Activated naive CD8-positive, alpha-beta T cell treated with anti-CD3 and anti-CD28 coated beads for 36 hours (primary cell): ENCODE data around the gene ATP6V1C2. TPM values are rescaled to one million over a fixed set of nuclear protein-coding genes. Genes with fewer than 3 reads are reported as not detected.

Experiments used
- DNase-seq: peaks from one replicate; pipeline ENCODE4 v3.0.0; 2021
- H3K27ac Mint-ChIP-seq: one replicate; pipeline ENCODE4 v1.8.0; 2022; ENCODE audit warnings: mild to moderate bottlenecking, moderate library complexity, mixed read lengths
- H3K27me3 Mint-ChIP-seq: one replicate; pipeline ENCODE4 v1.8.0; 2022; ENCODE audit warnings: mild to moderate bottlenecking, mixed read lengths
- H3K36me3 Mint-ChIP-seq: one replicate; pipeline ENCODE4 v1.8.0; 2021; ENCODE audit warnings: mild to moderate bottlenecking, mixed read lengths
- H3K4me1 Mint-ChIP-seq: one replicate; pipeline ENCODE4 v1.8.0; 2021; ENCODE audit warnings: mixed read lengths
- H3K4me3 Mint-ChIP-seq: one replicate; pipeline ENCODE4 v1.8.0; 2022; ENCODE audit warnings: mild to moderate bottlenecking, moderate library complexity, mixed read lengths
- H3K9me3 Mint-ChIP-seq: one replicate; pipeline ENCODE4 v1.8.0; 2022; ENCODE audit warnings: mixed read lengths
- total RNA-seq, 2 experiments: library from RNA; stranded (reverse); gene quantifications; one replicate each; pipeline ENCODE4 v1.2.3, GENCODE V29; 2021

Gene ATP6V1C2
- total RNA-seq, 2 experiments from 2014 or later: not detected

GRCh38 chr2:10781746-10782145 is 60.3 kb downstream of the ATP6V1C2 start:
- no peaks in the 10 kb centered on the region for H3K9me3 Mint-ChIP-seq
- no peak overlapping the region for H3K4me3 Mint-ChIP-seq
- no peaks in the 10 kb centered on the region for H3K27me3 Mint-ChIP-seq
- H3K36me3 Mint-ChIP-seq: peaks cover 36% of the 10 kb centered on the region
- H3K27ac Mint-ChIP-seq: no peak overlapping the region
- DNase-seq: no peak
- no peaks in the 10 kb centered on the region for H3K4me1 Mint-ChIP-seq

- Mint-ChIP-seq H3K27ac (no peak overlapping the region), H3K4me3 (no peak overlapping the region), H3K4me1 (no peaks in the 10 kb centered on the region), H3K36me3 (peaks cover 46% of the 10 kb centered on the region), H3K27me3 (no peaks in the 10 kb centered on the region), H3K9me3 (no peaks in the 10 kb centered on the region)
- no peak for DNase-seq
Observed at GRCh38 chr2:10783421-10783820, 62.0 kb downstream of the ATP6V1C2 start.

GRCh38 chr2:10784719-10785118 is 63.3 kb downstream of the ATP6V1C2 start:
- Mint-ChIP-seq H3K36me3 (peaks cover 52% of the 10 kb centered on the region), H3K27me3 (no peaks in the 10 kb centered on the region), H3K27ac (no peak overlapping the region), H3K9me3 (no peaks in the 10 kb centered on the region), H3K4me3 (no peak overlapping the region), H3K4me1 (no peaks in the 10 kb centered on the region)
- DNase-seq: no peak

- peaks cover 2% of the 10 kb centered on the region for H3K4me1 Mint-ChIP-seq
- no peak overlapping the region for H3K27ac Mint-ChIP-seq
- no peaks in the 10 kb centered on the region for H3K27me3 Mint-ChIP-seq
- no peak overlapping the region for H3K4me3 Mint-ChIP-seq
- no peaks in the 10 kb centered on the region for H3K9me3 Mint-ChIP-seq
- DNase-seq: no peak
- peaks cover 48% of the 10 kb centered on the region for H3K36me3 Mint-ChIP-seq
Observed at GRCh38 chr2:10785260-10785659, 63.8 kb downstream of the ATP6V1C2 start.

- H3K4me3 Mint-ChIP-seq: no peak overlapping the region
- no peak overlapping the region for H3K27ac Mint-ChIP-seq
- no peak for DNase-seq
- peaks cover 8% of the 10 kb centered on the region for H3K4me1 Mint-ChIP-seq
- no peaks in the 10 kb centered on the region for H3K27me3 Mint-ChIP-seq
- no peaks in the 10 kb centered on the region for H3K9me3 Mint-ChIP-seq
- peaks cover 53% of the 10 kb centered on the region for H3K36me3 Mint-ChIP-seq
Observed at GRCh38 chr2:10786240-10786982, 65.0 kb downstream of the ATP6V1C2 start.

- Mint-ChIP-seq H3K4me1 (peaks cover 15% of the 10 kb centered on the region), H3K4me3 (no peak overlapping the region), H3K9me3 (no peaks in the 10 kb centered on the region), H3K27me3 (no peaks in the 10 kb centered on the region), H3K36me3 (peaks cover 56% of the 10 kb centered on the region), H3K27ac (peak overlapping the region; percentile 8)
- DNase-seq: no peak
Observed at GRCh38 chr2:10787176-10787968, 65.9 kb downstream of the ATP6V1C2 start.

- H3K27ac Mint-ChIP-seq: no peak overlapping the region
- no peaks in the 10 kb centered on the region for H3K9me3 Mint-ChIP-seq
- H3K4me1 Mint-ChIP-seq: peaks cover 15% of the 10 kb centered on the region
Observed at GRCh38 chr2:10788855-10789254, 67.4 kb downstream of the ATP6V1C2 start.

GRCh38 chr2:10790228-10790973 is 69.0 kb downstream of the ATP6V1C2 start:
- Mint-ChIP-seq H3K27ac (no peak overlapping the region), H3K4me3 (no peak overlapping the region), H3K9me3 (no peaks in the 10 kb centered on the region), H3K36me3 (peaks cover 45% of the 10 kb centered on the region), H3K27me3 (no peaks in the 10 kb centered on the region), H3K4me1 (peaks cover 15% of the 10 kb centered on the region)
- no peak for DNase-seq

More at GRCh38 chr2:10788855-10789254, 67.4 kb downstream of the ATP6V1C2 start:
- no peak for DNase-seq
- Mint-ChIP-seq H3K27me3 (no peaks in the 10 kb centered on the region), H3K36me3 (peaks cover 55% of the 10 kb centered on the region), H3K4me3 (no peak overlapping the region)

- no peaks in the 10 kb centered on the region for H3K9me3 Mint-ChIP-seq
- H3K4me1 Mint-ChIP-seq: peaks cover 15% of the 10 kb centered on the region
- no peak overlapping the region for H3K27ac Mint-ChIP-seq
- H3K4me3 Mint-ChIP-seq: no peak overlapping the region
- no peaks in the 10 kb centered on the region for H3K27me3 Mint-ChIP-seq
- no peak for DNase-seq
- H3K36me3 Mint-ChIP-seq: peaks cover 41% of the 10 kb centered on the region
Observed at GRCh38 chr2:10792001-10792634, 70.7 kb downstream of the ATP6V1C2 start.

- Mint-ChIP-seq H3K9me3 (no peaks in the 10 kb centered on the region), H3K27ac (no peak overlapping the region), H3K36me3 (peaks cover 37% of the 10 kb centered on the region), H3K27me3 (no peaks in the 10 kb centered on the region), H3K4me3 (no peak overlapping the region), H3K4me1 (peaks cover 15% of the 10 kb centered on the region)
- DNase-seq: no peak
Observed at GRCh38 chr2:10792660-10793400, 71.4 kb downstream of the ATP6V1C2 start.

GRCh38 chr2:10793816-10794215 is 72.4 kb downstream of the ATP6V1C2 start:
- H3K4me1 Mint-ChIP-seq: peaks cover 15% of the 10 kb centered on the region
- no peak overlapping the region for H3K27ac Mint-ChIP-seq

GRCh38 chr2:10794876-10795275 is 73.4 kb downstream of the ATP6V1C2 start:
- H3K27me3 Mint-ChIP-seq: no peaks in the 10 kb centered on the region
- DNase-seq: no peak
- H3K4me1 Mint-ChIP-seq: peaks cover 15% of the 10 kb centered on the region
- no peak overlapping the region for H3K27ac Mint-ChIP-seq
- no peak overlapping the region for H3K4me3 Mint-ChIP-seq
- no peaks in the 10 kb centered on the region for H3K9me3 Mint-ChIP-seq
- H3K36me3 Mint-ChIP-seq: peaks cover 36% of the 10 kb centered on the region

More at GRCh38 chr2:10793816-10794215, 72.4 kb downstream of the ATP6V1C2 start:
- no peaks in the 10 kb centered on the region for H3K27me3 Mint-ChIP-seq
- H3K4me3 Mint-ChIP-seq: no peak overlapping the region
- peaks cover 39% of the 10 kb centered on the region for H3K36me3 Mint-ChIP-seq
- DNase-seq: no peak
- no peaks in the 10 kb centered on the region for H3K9me3 Mint-ChIP-seq

GRCh38 chr2:10795508-10796046 is 74.1 kb downstream of the ATP6V1C2 start:
- DNase-seq: no peak
- peaks cover 36% of the 10 kb centered on the region for H3K36me3 Mint-ChIP-seq
- no peak overlapping the region for H3K27ac Mint-ChIP-seq
- H3K27me3 Mint-ChIP-seq: no peaks in the 10 kb centered on the region
- peaks cover 10% of the 10 kb centered on the region for H3K4me1 Mint-ChIP-seq
- no peak overlapping the region for H3K4me3 Mint-ChIP-seq
- no peaks in the 10 kb centered on the region for H3K9me3 Mint-ChIP-seq

- peaks cover 26% of the 10 kb centered on the region for H3K36me3 Mint-ChIP-seq
- H3K27me3 Mint-ChIP-seq: no peaks in the 10 kb centered on the region
- H3K4me1 Mint-ChIP-seq: peaks cover 4% of the 10 kb centered on the region
- no peak for DNase-seq
- H3K9me3 Mint-ChIP-seq: no peaks in the 10 kb centered on the region
- no peak overlapping the region for H3K4me3 Mint-ChIP-seq
- no peak overlapping the region for H3K27ac Mint-ChIP-seq
Observed at GRCh38 chr2:10796703-10797102, 75.3 kb downstream of the ATP6V1C2 start.
